ENCODE results near the gene GLIS1. TPM values are rescaled to one million over a fixed set of nuclear protein-coding genes. Genes with fewer than 3 reads are reported as not detected.

The GLIS1 gene
- total and polyA plus RNA-seq, 2 donors (not counting 3 experiments of a cell fraction or from before 2014, with no cell fraction given): not detected

DNA sequence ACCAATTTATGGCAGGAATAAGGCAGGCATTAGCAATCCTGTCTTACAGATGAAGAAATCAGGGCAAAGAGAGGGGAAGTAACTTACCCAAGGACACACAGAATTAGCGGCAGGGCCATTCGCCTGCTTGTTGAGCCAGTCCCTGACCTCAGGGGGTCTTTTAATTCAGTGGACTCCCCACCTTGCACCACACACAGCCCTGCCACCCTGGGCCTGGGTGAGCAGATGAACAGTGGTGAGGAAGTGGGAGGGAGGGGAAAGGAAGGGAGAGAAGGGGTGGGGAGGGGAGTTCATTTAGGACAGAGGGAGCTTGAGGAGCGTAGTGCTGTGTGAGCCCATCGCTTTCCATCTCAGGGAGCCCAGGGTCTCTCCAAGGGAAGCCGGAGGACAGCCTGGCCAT, 34.7 kb downstream of the GLIS1 start:
- H4K20me1 ChIP-seq (replicated peaks; ENCODE audit: control insufficient read depth, extremely low read depth, insufficient read depth, low read length): no peaks in the 10 kb centered on the region
- dilution Hi-C loops (cut with MboI; ENCODE audit: extremely low pct_ligation_motif_present, low sequenced_read_pairs): no loop called here
- no peak for FAIRE-seq

More for the DNA sequence above, 34.7 kb downstream of the GLIS1 start:
- no peak overlapping the region for H3K9ac ChIP-seq (replicated peaks; ENCODE audit: extremely low read depth, insufficient read depth, low read length)
- DNase-seq (ENCODE audit: low read depth, low spot score): no peak
- intact Hi-C loops (cut with micrococcal nuclease): no loop called here
- H3K79me2 ChIP-seq (ENCODE audit: control insufficient read depth, insufficient read depth, low read length): no peaks in the 10 kb centered on the region
- BruUV-seq (replicated peaks): no TSS peak
- no peak overlapping the region for H3K4me2 ChIP-seq (ENCODE audit: insufficient read depth, low read length)
- H3K4me3 ChIP-seq (replicated peaks in 1 of 3; ENCODE audit: insufficient read depth in 1 of 3, low read depth in 1 of 3, low read length in 3 of 3): no peak overlapping the region
- TF ChIP-seq POLR2AphosphoS5 (IDR thresholded peaks at IDR 0.05; ENCODE audit: insufficient read depth, low read depth, low read length): no peak
- TF ChIP-seq, protein P1, sequence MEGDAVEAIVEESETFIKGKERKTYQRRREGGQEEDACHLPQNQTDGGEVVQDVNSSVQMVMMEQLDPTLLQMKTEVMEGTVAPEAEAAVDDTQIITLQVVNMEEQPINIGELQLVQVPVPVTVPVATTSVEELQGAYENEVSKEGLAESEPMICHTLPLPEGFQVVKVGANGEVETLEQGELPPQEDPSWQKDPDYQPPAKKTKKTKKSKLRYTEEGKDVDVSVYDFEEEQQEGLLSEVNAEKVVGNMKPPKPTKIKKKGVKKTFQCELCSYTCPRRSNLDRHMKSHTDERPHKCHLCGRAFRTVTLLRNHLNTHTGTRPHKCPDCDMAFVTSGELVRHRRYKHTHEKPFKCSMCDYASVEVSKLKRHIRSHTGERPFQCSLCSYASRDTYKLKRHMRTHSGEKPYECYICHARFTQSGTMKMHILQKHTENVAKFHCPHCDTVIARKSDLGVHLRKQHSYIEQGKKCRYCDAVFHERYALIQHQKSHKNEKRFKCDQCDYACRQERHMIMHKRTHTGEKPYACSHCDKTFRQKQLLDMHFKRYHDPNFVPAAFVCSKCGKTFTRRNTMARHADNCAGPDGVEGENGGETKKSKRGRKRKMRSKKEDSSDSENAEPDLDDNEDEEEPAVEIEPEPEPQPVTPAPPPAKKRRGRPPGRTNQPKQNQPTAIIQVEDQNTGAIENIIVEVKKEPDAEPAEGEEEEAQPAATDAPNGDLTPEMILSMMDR (IDR thresholded peaks at IDR 0.05; ENCODE audit: extremely low read depth in 1 of 2, insufficient read depth in 1 of 2, low read depth in 1 of 2, low read length in 2 of 2): no peak
- TF ChIP-seq MYC (IDR thresholded peaks at IDR 0.05; ENCODE audit: low read depth, low read length): no peak
- TF ChIP-seq, protein P2, sequence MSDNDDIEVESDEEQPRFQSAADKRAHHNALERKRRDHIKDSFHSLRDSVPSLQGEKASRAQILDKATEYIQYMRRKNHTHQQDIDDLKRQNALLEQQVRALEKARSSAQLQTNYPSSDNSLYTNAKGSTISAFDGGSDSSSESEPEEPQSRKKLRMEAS (IDR thresholded peaks at IDR 0.05; ENCODE audit: insufficient read depth, insufficient read length): no peak
- TF ChIP-seq GATA2 (IDR thresholded peaks at IDR 0.05; ENCODE audit: insufficient read depth, insufficient read length, low read depth, low read length): no peak
- no peak for TF ChIP-seq POLR2A (IDR thresholded peaks at IDR 0.05; ENCODE audit: low read depth, low read length)
- no peak for TF ChIP-seq JUN (IDR thresholded peaks at IDR 0.05; ENCODE audit: borderline replicate concordance, insufficient read depth, insufficient read length, low read depth)
- no peak for TF ChIP-seq FOS (IDR thresholded peaks at IDR 0.05; ENCODE audit: borderline replicate concordance, insufficient read depth, low read length)
- TF ChIP-seq EZH2 (IDR thresholded peaks at IDR 0.05; ENCODE audit: borderline replicate concordance, low read depth, low read length, severe bottlenecking): no peak
- no peak overlapping the region for H3K27ac ChIP-seq (ENCODE audit: insufficient read depth, low read depth, low read length)
- no peak overlapping the region for H2AFZ ChIP-seq (ENCODE audit: low read depth, low read length)
- H3K9me3 ChIP-seq (replicated peaks; ENCODE audit: control insufficient read depth, insufficient read depth, low read length): no peaks in the 10 kb centered on the region
- H3K27me3 ChIP-seq (ENCODE audit: control insufficient read depth in 2 of 2, insufficient read depth in 2 of 2, low read length in 2 of 2): peaks cover 12 to 16% of the 10 kb centered on the region in 2 experiments
- no peaks in the 10 kb centered on the region for H3K9me1 ChIP-seq (replicated peaks; ENCODE audit: control insufficient read depth, extremely low read depth, insufficient read depth, low read length)
- H3K4me1 ChIP-seq (ENCODE audit: control insufficient read depth, extremely low read depth, insufficient read depth, low read length): no peaks in the 10 kb centered on the region
- H3K36me3 ChIP-seq (ENCODE audit: control insufficient read depth in 2 of 2, extremely low read depth in 1 of 2, insufficient read depth in 2 of 2, low read length in 2 of 2): no peaks in the 10 kb centered on the region
- ChIA-PET POLR2A (no interaction called here), CTCF (interaction anchor here (1.8 kb wide), 1 partner anchor 11 kb away, joined by 10 read pairs; no protein-coding TSS in a partner anchor)
